ENCODE results near the gene CALHM1. TPM values are rescaled to one million over a fixed set of nuclear protein-coding genes. Genes with fewer than 3 reads are reported as not detected.
"Not testable (repeated sequence)": the region's sequence is repeated elsewhere in the genome, so short reads cannot be mapped to it uniquely, and the experiment has no call there.

The CALHM1 gene, protein sequence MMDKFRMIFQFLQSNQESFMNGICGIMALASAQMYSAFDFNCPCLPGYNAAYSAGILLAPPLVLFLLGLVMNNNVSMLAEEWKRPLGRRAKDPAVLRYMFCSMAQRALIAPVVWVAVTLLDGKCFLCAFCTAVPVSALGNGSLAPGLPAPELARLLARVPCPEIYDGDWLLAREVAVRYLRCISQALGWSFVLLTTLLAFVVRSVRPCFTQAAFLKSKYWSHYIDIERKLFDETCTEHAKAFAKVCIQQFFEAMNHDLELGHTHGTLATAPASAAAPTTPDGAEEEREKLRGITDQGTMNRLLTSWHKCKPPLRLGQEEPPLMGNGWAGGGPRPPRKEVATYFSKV
- total RNA-seq (2014; rRNA removed; shearing (Covaris generic); ENCODE audit: low replicate concordance): 0.30 and 0.61 TPM in 2 replicates

DNA sequence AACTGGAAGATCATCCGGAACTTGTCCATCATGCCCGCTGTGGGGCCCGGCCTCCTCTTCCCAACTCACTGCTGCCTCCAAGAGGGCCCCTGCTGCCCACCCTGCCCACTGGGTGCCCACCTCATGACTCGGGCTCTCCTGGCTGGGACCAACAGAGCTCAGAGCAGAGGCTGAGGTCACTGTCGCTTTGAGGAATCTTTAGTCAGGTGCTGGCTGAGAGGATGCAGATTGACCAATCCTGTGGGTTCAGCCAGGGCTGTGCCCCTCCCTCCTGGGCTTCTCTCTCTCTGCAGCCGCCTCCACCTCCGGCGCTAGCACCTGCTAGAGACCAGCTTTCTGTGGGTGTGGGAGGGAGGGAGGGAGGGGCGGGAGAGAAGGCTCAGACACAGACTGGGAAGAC is at the start of gene CALHM1:
Gene CALHM1 (minus strand): TSS at position 181 of the 400 bp plus-strand sequence. CDS start 149 bp downstream, at position 32.
- peak; percentile 74 for DNase-seq

DNA sequence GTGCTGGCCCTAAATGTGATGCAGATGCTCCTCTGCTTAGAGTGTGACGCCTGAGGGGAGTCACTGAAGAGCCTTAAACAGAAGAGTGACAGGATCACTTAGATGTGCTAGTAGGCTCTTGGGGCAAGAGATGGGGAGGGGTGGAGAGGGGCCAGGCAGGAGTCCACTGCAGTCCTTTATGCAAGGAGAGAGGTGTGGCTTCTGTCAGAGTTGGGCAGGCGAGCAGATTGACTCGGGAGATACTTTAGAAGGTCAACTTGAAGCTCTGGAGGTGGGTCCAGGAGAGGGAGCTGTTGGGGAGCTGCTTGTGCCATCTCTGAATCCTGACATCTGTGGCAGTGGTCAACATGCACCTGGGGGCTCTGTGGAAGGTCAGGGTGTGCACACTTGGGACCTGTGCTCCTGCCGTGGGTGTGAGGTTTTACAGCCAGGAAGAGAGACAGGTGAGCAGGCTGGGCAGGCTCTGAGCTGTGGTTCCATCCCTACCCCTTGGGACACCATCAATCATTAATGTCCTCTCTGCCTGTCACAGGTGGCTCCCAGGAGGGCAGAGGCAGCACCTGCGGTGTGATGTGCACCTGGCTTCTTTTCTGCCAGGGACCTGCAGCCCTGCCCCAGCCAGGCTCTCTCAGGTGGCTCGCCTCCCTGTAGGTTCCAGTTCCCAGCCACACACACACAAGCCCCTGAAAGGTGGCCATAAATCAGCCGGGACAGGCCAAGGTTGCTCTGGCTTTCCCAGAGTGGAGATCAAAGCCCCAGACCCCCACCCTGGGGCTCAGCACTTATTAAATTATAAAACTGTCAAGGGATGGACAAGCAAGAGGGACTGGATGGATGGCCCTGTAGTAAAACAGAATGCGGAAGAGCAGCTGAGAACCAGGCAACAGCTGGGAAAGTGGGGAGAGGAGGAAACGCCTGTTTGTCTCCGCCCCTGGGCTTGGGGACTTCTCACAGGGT is 48.8 kb upstream of the CALHM1 start:
- H3K4me2 ChIP-seq (ENCODE audit: low read depth, low read length, poor library complexity, severe bottlenecking): peak overlapping the region; percentile 2
- H3K4me1 ChIP-seq (ENCODE audit: low read length): peaks cover 13% of the 10 kb centered on the region
- no peaks in the 10 kb centered on the region for H3K27me3 ChIP-seq (ENCODE audit: low read length)
- H2AFZ ChIP-seq (ENCODE audit: low read length): no peak overlapping the region
- no peak overlapping the region for H3K4me3 ChIP-seq (ENCODE audit: low read length)
- H3K79me2 ChIP-seq (ENCODE audit: low read length): no peaks in the 10 kb centered on the region
- H3K9me3 ChIP-seq (ENCODE audit: low read length): no peaks in the 10 kb centered on the region
- no peaks in the 10 kb centered on the region for H3K36me3 ChIP-seq (ENCODE audit: insufficient read depth, low read length)
- H3K9me2 ChIP-seq (replicated peaks; ENCODE audit: insufficient read depth, low read length): no peaks in the 10 kb centered on the region
- peak; percentile 69 for DNase-seq
- H3K27ac ChIP-seq (ENCODE audit: low read length): no peak overlapping the region
- H3K9ac ChIP-seq (ENCODE audit: low read length): no peak overlapping the region
- H4K20me1 ChIP-seq (ENCODE audit: insufficient read depth, low read depth, low read length): no peaks in the 10 kb centered on the region

More for the DNA sequence above, at the start of gene CALHM1:
- Histone ChIP-seq H3K4me2 (ENCODE audit: low read depth, low read length, poor library complexity, severe bottlenecking) (peak within 1 kb of the TSS; percentile 27), H3K9ac (ENCODE audit: low read length) (peak within 1 kb of the TSS; percentile 56), H3K9me3 (ENCODE audit: low read length) (no peaks in the 10 kb centered on the region), H3K27me3 (ENCODE audit: low read length) (no peaks in the 10 kb centered on the region), H2AFZ (ENCODE audit: low read length) (no peak within 1 kb of the TSS), H4K20me1 (ENCODE audit: insufficient read depth, low read depth, low read length) (no peaks in the 10 kb centered on the region), H3K4me1 (ENCODE audit: low read length) (peaks cover 38% of the 10 kb centered on the region), H3K9me2 (replicated peaks; ENCODE audit: insufficient read depth, low read length) (no peaks in the 10 kb centered on the region), H3K27ac (ENCODE audit: low read length) (peak within 1 kb of the TSS; percentile 73), H3K79me2 (ENCODE audit: low read length) (no peaks in the 10 kb centered on the region), H3K36me3 (ENCODE audit: insufficient read depth, low read length) (no peaks in the 10 kb centered on the region), H3K4me3 (ENCODE audit: low read length) (peak within 1 kb of the TSS; percentile 30; the same call in 1 of the 2 replicates)

DNA sequence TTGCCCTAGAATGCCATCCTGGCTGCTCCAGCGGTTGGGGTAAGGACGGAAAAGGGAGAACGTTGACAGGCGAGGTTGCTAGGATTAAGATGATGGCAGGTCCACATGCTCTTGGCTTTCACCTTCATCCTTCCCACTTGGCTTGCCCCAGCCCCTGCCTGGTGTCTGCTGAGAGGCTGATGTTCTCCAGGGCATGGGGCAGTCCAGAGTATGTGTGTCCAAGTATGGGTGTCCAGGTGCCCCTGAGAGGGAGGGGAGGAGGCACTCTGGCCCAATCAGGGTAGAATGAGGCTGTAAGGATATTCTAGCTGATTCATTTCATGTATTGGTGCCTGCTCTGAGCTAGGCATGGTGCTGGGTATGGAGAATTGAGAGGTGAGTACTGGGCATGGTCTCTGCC is 47.4 kb upstream of the CALHM1 start:
- Histone ChIP-seq H2AFZ (ENCODE audit: low read length) (no peak overlapping the region), H3K79me2 (ENCODE audit: low read length) (no peaks in the 10 kb centered on the region), H3K27ac (ENCODE audit: low read length) (no peak overlapping the region), H3K9ac (ENCODE audit: low read length) (no peak overlapping the region), H3K4me2 (ENCODE audit: low read depth, low read length, poor library complexity, severe bottlenecking) (no peak overlapping the region), H3K4me1 (ENCODE audit: low read length) (peaks cover 13% of the 10 kb centered on the region), H4K20me1 (ENCODE audit: insufficient read depth, low read depth, low read length) (no peaks in the 10 kb centered on the region), H3K36me3 (ENCODE audit: insufficient read depth, low read length) (no peaks in the 10 kb centered on the region), H3K9me2 (replicated peaks; ENCODE audit: insufficient read depth, low read length) (no peaks in the 10 kb centered on the region), H3K4me3 (ENCODE audit: low read length) (no peak overlapping the region), H3K9me3 (ENCODE audit: low read length) (no peaks in the 10 kb centered on the region), H3K27me3 (ENCODE audit: low read length) (no peaks in the 10 kb centered on the region)
- DNase-seq: no peak

DNA sequence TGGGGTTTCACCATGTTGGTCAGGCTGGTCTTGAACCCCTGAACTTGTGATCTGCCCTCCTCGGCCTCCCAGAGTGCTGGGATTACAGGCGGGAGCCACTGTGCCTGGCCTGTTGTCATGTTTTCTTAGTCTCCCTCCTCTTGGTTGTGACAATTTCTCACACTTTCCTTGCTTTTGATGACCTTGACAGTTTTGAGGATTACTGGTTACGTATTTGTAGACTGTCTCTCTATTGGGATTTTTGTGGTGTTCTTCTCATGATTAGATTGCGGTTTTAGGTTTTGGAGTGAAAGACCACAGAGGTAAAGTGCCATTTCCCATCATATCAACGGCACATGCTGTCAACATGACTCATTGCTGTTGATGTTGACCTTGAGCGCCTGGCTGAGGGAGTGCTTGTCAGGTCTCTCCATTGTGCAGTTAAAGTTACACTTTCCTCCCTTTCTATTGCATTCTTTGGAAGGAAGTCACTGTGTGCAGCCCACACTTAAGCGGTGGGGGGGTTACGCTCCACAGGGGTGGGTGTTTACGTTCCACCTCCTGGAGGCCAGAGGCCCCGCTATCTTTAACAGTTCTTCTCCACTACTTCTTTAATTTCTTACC is 45.6 kb upstream of the CALHM1 start:
- H3K4me2 ChIP-seq (ENCODE audit: low read depth, low read length, poor library complexity, severe bottlenecking): no peak overlapping the region
- no peak overlapping the region for H3K9ac ChIP-seq (ENCODE audit: low read length)
- no peaks in the 10 kb centered on the region for H3K9me3 ChIP-seq (ENCODE audit: low read length)
- no peak overlapping the region for H3K27ac ChIP-seq (ENCODE audit: low read length)
- no peak overlapping the region for H3K4me3 ChIP-seq (ENCODE audit: low read length)
- H3K36me3 ChIP-seq (ENCODE audit: insufficient read depth, low read length): no peaks in the 10 kb centered on the region
- no peak overlapping the region for H2AFZ ChIP-seq (ENCODE audit: low read length)
- H3K79me2 ChIP-seq (ENCODE audit: low read length): no peaks in the 10 kb centered on the region
- DNase-seq: no peak
- H4K20me1 ChIP-seq (ENCODE audit: insufficient read depth, low read depth, low read length): no peaks in the 10 kb centered on the region
- H3K4me1 ChIP-seq (ENCODE audit: low read length): peaks cover 13% of the 10 kb centered on the region
- H3K27me3 ChIP-seq (ENCODE audit: low read length): no peaks in the 10 kb centered on the region
- no peaks in the 10 kb centered on the region for H3K9me2 ChIP-seq (replicated peaks; ENCODE audit: insufficient read depth, low read length)

DNA sequence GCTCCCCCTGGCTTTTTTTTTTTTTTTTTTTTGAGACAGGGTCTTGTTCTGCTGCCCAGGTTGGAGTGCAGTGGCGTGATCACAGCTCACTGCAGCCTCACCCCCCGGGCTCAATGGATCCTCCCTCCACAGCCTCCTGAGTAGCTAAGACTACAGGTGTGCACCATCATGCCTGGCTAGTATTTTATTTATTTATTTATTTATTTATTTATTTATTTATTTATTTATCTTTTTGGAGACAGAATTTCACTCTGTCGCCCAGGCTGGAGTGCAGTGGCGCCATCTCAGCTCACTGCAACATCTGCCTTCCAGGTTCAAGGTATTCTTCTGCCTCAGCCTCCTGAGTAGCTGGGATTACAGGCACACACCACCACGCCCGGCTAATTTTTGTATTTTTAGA is 45.1 kb upstream of the CALHM1 start:
- H3K9me2 ChIP-seq (replicated peaks; ENCODE audit: insufficient read depth, low read length); H3K27ac ChIP-seq (ENCODE audit: low read length); H2AFZ ChIP-seq (ENCODE audit: low read length); DNase-seq; H3K4me2 ChIP-seq (ENCODE audit: low read depth, low read length, poor library complexity, severe bottlenecking); H3K4me3 ChIP-seq (ENCODE audit: low read length); H4K20me1 ChIP-seq (ENCODE audit: insufficient read depth, low read depth, low read length); H3K27me3 ChIP-seq (ENCODE audit: low read length); H3K9me3 ChIP-seq (ENCODE audit: low read length); H3K9ac ChIP-seq (ENCODE audit: low read length); H3K79me2 ChIP-seq (ENCODE audit: low read length); H3K36me3 ChIP-seq (ENCODE audit: insufficient read depth, low read length): not testable (repeated sequence)
- H3K4me1 ChIP-seq (ENCODE audit: low read length): peaks cover 13% of the 10 kb centered on the region

DNA sequence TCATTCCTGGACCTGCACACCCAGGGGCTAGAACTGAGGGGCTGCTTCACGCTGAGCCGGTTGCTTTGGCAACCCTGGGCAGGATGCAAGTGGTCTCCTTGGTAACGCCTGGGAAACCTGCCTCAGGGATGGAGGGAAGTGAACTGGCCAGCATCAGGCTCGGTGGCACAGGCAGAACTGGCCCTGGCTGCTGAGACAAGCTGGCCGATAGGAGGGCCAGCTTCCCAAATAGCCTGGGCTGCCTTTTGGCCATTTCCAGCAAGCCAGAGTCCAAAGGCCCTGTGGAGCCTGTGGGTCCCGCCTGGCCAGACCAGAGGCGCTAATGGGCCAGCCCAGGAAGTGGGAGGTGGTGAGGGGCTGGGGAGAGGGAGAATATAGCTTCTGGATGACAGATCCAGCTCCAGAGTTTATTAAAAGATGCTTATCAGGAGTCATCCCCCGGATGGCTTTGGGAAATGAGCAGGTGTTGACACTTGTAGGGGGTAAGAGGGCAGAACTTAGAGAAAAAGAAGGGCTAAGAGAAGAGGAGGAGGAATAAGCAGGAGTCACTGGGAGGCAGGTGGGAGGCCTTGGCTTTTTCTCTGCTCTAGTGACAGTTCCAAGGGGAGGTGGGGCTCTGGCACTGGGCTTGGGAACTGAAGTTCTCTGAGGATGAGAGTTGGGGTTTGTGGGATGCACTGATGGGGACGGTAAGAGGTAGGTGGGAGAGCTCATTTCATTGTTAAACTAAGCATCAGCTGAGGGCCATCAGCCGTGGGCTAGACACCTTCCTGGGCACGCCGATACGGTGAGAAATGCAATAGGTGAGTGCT is 44.4 kb upstream of the CALHM1 start:
- H3K4me3 ChIP-seq (ENCODE audit: low read length): no peak overlapping the region
- H2AFZ ChIP-seq (ENCODE audit: low read length): no peak overlapping the region
- H3K4me1 ChIP-seq (ENCODE audit: low read length): peaks cover 13% of the 10 kb centered on the region
- H3K9me3 ChIP-seq (ENCODE audit: low read length): no peaks in the 10 kb centered on the region
- no peak overlapping the region for H3K9ac ChIP-seq (ENCODE audit: low read length)
- no peak for DNase-seq
- H3K27me3 ChIP-seq (ENCODE audit: low read length): no peaks in the 10 kb centered on the region
- no peaks in the 10 kb centered on the region for H3K36me3 ChIP-seq (ENCODE audit: insufficient read depth, low read length)
- H4K20me1 ChIP-seq (ENCODE audit: insufficient read depth, low read depth, low read length): no peaks in the 10 kb centered on the region
- H3K4me2 ChIP-seq (ENCODE audit: low read depth, low read length, poor library complexity, severe bottlenecking): no peak overlapping the region
- no peaks in the 10 kb centered on the region for H3K79me2 ChIP-seq (ENCODE audit: low read length)
- H3K27ac ChIP-seq (ENCODE audit: low read length): no peak overlapping the region
- no peaks in the 10 kb centered on the region for H3K9me2 ChIP-seq (replicated peaks; ENCODE audit: insufficient read depth, low read length)

DNA sequence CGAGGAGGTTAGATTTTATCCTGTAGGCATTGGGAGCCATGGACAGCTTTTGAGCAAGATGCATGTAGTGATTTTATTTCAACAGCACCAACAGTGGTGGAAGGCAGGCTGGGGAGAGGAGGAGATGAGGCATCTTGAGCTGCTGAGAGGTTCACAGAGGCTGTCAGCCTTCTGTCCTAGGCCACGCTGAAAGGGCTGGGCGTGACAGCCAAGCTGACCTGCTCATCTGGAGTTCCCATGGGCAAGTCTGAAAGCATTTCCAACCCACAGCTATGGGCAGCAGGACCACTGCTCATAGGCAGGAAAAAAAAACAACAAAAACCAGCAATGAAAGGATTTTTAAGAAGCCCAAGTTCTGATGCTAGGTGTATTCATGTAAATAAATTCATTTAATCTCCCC is 42.5 kb upstream of the CALHM1 start:
- H3K27me3 ChIP-seq (ENCODE audit: low read length): no peaks in the 10 kb centered on the region
- no peak overlapping the region for H3K9ac ChIP-seq (ENCODE audit: low read length)
- no peak for DNase-seq
- H4K20me1 ChIP-seq (ENCODE audit: insufficient read depth, low read depth, low read length): 0 out of 2 replicates have a peak, but pooled peaks cover 5% of the 10 kb centered on the region
- no peak overlapping the region for H3K4me3 ChIP-seq (ENCODE audit: low read length)
- H3K79me2 ChIP-seq (ENCODE audit: low read length): no peaks in the 10 kb centered on the region
- H3K4me1 ChIP-seq (ENCODE audit: low read length): no peaks in the 10 kb centered on the region
- no peaks in the 10 kb centered on the region for H3K36me3 ChIP-seq (ENCODE audit: insufficient read depth, low read length)
- H3K9me3 ChIP-seq (ENCODE audit: low read length): no peaks in the 10 kb centered on the region
- no peak overlapping the region for H3K4me2 ChIP-seq (ENCODE audit: low read depth, low read length, poor library complexity, severe bottlenecking)
- H3K27ac ChIP-seq (ENCODE audit: low read length): no peak overlapping the region
- no peak overlapping the region for H2AFZ ChIP-seq (ENCODE audit: low read length)
- H3K9me2 ChIP-seq (replicated peaks; ENCODE audit: insufficient read depth, low read length): no peaks in the 10 kb centered on the region

Measured in Karpas-422 (cell line).